Hepatocyte (in vitro differentiated cells): ENCODE data around the gene CNIH3.

Experiments
- EZH2 ChIP-seq: fragments of 200-600 bp; sonication (generic); IDR thresholded peaks from 2 replicates; pipeline ENCODE4 v1.6.1; 2016; ENCODE audit warnings: antibody characterized with exemption, mild to moderate bottlenecking, borderline replicate concordance
- TF ChIP-seq, protein P1 (sequence below): fragments of 200-600 bp; sonication (generic); IDR thresholded peaks from 2 replicates; pipeline ENCODE4 v1.5.1; 2016; ENCODE audit warnings: antibody characterized with exemption, mild to moderate bottlenecking; ENCODE audit not compliant: poor library complexity

DNA sequence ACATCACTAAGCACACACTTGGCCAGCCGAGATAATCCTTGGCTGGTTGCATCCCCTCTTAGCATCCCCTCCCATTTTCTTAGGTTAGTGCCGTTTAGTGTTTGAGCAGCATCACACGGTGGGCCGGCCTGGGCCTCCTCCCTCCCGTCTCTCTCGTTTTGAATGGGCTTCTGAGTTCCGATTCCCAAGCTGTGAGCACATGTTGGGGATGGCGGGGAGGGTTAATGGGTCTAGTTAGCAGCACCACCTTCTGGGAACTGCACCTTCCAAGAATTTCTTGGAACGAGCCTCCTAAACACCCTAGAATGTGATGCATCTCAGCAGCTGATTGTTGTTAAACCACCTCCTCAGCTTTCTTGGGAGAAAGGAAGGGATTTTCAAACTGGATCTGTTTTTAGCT, 73.3 kb downstream of the CNIH3 start:
- TF ChIP-seq, protein P1, sequence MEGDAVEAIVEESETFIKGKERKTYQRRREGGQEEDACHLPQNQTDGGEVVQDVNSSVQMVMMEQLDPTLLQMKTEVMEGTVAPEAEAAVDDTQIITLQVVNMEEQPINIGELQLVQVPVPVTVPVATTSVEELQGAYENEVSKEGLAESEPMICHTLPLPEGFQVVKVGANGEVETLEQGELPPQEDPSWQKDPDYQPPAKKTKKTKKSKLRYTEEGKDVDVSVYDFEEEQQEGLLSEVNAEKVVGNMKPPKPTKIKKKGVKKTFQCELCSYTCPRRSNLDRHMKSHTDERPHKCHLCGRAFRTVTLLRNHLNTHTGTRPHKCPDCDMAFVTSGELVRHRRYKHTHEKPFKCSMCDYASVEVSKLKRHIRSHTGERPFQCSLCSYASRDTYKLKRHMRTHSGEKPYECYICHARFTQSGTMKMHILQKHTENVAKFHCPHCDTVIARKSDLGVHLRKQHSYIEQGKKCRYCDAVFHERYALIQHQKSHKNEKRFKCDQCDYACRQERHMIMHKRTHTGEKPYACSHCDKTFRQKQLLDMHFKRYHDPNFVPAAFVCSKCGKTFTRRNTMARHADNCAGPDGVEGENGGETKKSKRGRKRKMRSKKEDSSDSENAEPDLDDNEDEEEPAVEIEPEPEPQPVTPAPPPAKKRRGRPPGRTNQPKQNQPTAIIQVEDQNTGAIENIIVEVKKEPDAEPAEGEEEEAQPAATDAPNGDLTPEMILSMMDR = no peak
- TF ChIP-seq EZH2 = no peak
